NT2/D1 (cell line): ENCODE measurements around the gene MDM2.

ENCODE experiments used
- SUZ12 ChIP-seq: IDR thresholded peaks from 2 replicates; pipeline ENCODE4 v1.6.1; 2011; ENCODE audit not compliant: insufficient read length, insufficient read depth; ENCODE audit errors: extremely low read depth
- ZNF274 ChIP-seq: IDR thresholded peaks from 2 replicates; pipeline ENCODE4 v1.6.1; 2011; ENCODE audit warnings: mild to moderate bottlenecking, low read depth, low read length

DNA sequence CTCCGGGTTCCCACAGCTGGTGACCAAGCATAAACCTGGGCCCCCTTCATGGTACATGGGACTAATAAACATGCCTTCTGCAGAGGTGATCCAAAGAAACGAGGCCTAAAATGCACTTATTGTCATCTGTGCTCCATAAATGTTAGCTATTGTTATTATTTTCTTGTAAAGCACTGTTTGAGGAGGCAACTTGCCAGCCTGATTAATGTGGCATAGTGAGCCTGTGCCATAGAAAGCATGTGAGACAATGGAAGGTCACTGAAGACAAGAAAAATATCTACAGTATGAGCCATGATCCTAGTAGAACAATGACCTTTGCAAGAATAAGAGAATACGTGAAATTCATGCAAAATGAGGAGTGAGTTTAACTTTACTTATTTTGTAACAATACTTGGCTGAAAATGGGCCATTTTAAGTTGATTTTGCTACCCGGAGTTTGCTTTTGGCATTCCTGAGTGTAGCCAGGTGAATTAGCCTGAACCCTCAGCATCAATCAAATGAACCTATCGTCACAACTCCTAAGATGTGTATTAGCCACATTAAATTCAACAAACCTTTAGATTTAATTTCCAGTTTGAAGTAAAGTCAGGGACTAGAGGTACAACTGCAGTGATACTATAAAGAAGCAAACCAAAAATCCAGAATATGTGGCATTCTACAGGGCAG lies 72.8 kb downstream of the MDM2 start:
- no peak for TF ChIP-seq ZNF274
- TF ChIP-seq SUZ12 = no peak
